Mesothelial cell of epicardium (in vitro differentiated cells): Measurements from ENCODE around the gene LYZL2. TPM values are rescaled to one million over a fixed set of nuclear protein-coding genes. Genes with fewer than 3 reads are reported as not detected.
"Not testable (repeated sequence)": the region's sequence is repeated elsewhere in the genome, so short reads cannot be mapped to it uniquely, and the experiment has no call there.

Source experiments
- DNase-seq, 2 experiments: peaks; one replicate each; pipeline ENCODE4 v3.0.0; 2021; ENCODE audit warnings: low spot score in 2 of 2; ENCODE audit not compliant: unreplicated experiment in 2 of 2
- H3K27ac Mint-ChIP-seq: 2 replicates; pipeline ENCODE4 v1.8.0; 2021; ENCODE audit warnings: mixed read lengths
- H3K27me3 Mint-ChIP-seq: 2 replicates; pipeline ENCODE4 v1.8.0; 2021; ENCODE audit warnings: low read depth, mixed read lengths
- H3K36me3 Mint-ChIP-seq: 2 replicates; pipeline ENCODE4 v1.8.0; 2021; ENCODE audit warnings: mixed read lengths
- H3K4me1 Mint-ChIP-seq: 2 replicates; pipeline ENCODE4 v1.8.0; 2021; ENCODE audit warnings: mixed read lengths
- H3K4me3 Mint-ChIP-seq: 2 replicates; pipeline ENCODE4 v1.8.0; 2021; ENCODE audit warnings: mild to moderate bottlenecking, moderate library complexity, mixed read lengths
- H3K9me3 Mint-ChIP-seq: 2 replicates; pipeline ENCODE4 v1.8.0; 2021; ENCODE audit warnings: mixed read lengths
- total RNA-seq: library from RNA; stranded (reverse); gene quantifications from 3 replicates; pipeline ENCODE4 v1.2.1, GENCODE V29; 2021
- TF ChIP-seq, protein P1 (sequence below): fragments of 200-600 bp; sonication (generic); IDR thresholded peaks from one replicate; pipeline ENCODE4 v1.5.0; 2021; ENCODE audit warnings: antibody characterized with exemption; ENCODE audit not compliant: unreplicated experiment

Gene LYZL2
- total RNA-seq = not detected in 3 replicates

DNA sequence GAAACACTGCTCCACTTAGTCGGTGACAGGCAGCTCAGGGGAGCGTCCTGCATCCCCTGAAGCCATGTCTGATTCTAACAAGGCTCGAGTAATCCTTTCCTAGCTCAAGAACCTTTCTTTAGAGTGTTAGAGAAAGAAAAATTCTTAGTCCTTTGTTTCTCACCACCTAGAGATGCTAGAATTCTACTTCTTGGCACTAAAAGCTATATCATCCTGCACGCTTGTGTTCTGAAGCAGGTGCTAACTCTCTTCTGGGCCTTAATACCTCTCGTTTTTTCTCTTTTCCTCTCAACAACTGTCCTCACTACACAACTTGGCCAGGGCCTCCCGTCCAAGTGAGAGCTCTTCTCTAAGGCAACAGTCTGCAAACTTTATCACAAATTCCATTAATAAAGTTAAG is at the start of gene LYZL2:
Gene LYZL2 (minus strand): TSS at position 101 of the 400 bp plus-strand sequence. CDS start 2,838 bp downstream, outside the sequence.
- DNase-seq = no peak
- H3K4me1 Mint-ChIP-seq = peaks cover 2% of the 10 kb centered on the region
- H3K27ac Mint-ChIP-seq = no peak within 1 kb of the TSS
- H3K27me3 Mint-ChIP-seq = peaks cover under 1% of the 10 kb centered on the region
- H3K4me3 Mint-ChIP-seq = no peak within 1 kb of the TSS
- no peaks in the 10 kb centered on the region for H3K36me3 Mint-ChIP-seq
- TF ChIP-seq, protein P1, sequence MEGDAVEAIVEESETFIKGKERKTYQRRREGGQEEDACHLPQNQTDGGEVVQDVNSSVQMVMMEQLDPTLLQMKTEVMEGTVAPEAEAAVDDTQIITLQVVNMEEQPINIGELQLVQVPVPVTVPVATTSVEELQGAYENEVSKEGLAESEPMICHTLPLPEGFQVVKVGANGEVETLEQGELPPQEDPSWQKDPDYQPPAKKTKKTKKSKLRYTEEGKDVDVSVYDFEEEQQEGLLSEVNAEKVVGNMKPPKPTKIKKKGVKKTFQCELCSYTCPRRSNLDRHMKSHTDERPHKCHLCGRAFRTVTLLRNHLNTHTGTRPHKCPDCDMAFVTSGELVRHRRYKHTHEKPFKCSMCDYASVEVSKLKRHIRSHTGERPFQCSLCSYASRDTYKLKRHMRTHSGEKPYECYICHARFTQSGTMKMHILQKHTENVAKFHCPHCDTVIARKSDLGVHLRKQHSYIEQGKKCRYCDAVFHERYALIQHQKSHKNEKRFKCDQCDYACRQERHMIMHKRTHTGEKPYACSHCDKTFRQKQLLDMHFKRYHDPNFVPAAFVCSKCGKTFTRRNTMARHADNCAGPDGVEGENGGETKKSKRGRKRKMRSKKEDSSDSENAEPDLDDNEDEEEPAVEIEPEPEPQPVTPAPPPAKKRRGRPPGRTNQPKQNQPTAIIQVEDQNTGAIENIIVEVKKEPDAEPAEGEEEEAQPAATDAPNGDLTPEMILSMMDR = no peak
- no peaks in the 10 kb centered on the region for H3K9me3 Mint-ChIP-seq

DNA sequence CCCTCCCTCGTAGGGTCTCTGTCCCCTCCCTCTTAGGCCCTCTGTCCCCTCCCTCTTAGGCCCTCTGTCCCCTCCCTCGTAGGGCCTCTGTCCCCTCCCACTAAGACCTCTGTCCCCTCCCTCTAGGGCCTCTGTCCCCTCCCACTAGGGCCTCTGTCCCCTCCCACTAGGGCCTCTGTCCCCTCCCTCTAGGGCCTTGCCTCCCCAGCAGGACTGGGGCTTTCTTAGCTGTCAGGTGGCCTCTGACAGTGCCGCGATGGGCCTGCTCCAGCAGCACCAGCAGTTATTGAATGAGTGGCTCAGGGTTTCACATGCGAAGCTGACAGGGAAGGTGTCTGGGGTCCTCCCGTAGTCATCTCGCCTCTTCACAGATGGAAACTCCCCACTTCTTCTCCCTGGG is 48.1 kb upstream of the LYZL2 start:
- not testable (repeated sequence) for H3K27ac Mint-ChIP-seq, DNase-seq, H3K4me3 Mint-ChIP-seq, H3K36me3 Mint-ChIP-seq, H3K4me1 Mint-ChIP-seq
- Mint-ChIP-seq H3K27me3 (peaks cover 15% of the 10 kb centered on the region), H3K9me3 (peaks cover 14% of the 10 kb centered on the region)

DNA sequence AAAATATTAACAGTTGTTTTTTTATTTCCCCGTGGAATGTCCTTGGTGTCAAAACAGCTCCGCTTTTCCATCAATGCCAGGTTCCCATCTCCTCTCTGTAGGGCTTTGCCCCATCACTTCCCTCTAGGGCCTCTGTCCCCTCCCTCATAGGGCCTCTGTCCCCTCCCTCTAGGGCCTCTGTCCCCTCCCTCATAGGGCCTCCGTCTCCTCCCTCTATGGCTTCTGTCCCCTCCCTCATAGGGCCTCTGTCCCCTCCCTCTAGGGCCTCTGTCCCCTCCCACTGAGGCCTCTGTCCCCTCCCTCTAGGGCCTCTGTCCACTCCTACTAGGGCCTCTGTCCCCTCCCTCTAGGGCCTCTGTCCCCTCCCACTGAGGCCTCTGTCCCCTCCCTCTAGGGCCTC is 47.6 kb upstream of the LYZL2 start:
- Mint-ChIP-seq H3K9me3 (peaks cover 14% of the 10 kb centered on the region), H3K27me3 (peaks cover 13% of the 10 kb centered on the region)
- H3K27ac Mint-ChIP-seq, H3K4me1 Mint-ChIP-seq, H3K4me3 Mint-ChIP-seq, DNase-seq, H3K36me3 Mint-ChIP-seq: not testable (repeated sequence)

DNA sequence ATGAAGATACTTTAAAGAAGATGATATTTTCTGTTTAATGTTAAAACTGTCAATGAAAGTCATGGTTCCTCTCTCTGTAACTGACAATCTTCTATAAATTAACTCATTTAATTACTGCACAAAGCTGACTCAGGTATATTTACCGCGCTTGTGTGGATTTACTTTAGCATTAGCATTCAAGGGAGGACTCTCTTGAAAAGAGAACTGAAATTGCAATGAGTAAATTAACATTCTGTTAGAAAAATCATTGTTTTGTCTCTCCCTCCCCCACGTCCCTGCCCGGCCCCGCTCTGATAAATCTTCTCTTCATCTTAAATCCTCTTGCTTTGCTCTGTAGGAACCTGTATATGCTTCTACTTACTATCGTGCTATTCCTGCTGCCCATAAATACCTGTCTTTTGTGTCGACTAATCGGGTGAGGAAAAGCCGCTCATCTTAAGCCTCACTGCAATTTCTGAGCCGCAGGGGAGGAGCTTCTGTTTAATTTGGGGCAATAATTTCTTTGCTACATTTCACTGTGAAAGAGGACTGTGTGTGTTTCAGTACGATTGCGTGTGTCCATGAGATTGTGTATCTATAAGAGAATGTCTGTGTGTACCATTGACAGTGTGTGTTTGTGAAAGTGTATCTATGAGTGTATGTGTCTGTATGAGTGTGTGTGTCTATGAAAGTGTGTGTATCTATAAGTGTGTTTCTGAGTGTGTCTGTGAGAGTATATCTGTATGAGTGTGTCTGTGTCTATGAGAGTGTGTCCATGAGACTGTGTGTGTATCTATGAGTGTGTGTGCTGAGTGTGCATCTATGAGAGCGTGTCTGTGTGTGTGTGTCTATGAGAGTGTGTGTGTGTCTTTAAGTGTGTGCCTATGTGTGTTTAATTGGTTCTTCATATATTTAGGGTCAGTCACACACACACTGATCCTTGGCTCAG is 46.5 kb upstream of the LYZL2 start:
- H3K36me3 Mint-ChIP-seq = no peaks in the 10 kb centered on the region
- peaks cover 14% of the 10 kb centered on the region for H3K9me3 Mint-ChIP-seq
- no peak overlapping the region for H3K4me3 Mint-ChIP-seq
- no peak overlapping the region for H3K27ac Mint-ChIP-seq
- no peaks in the 10 kb centered on the region for H3K4me1 Mint-ChIP-seq
- peaks cover 7% of the 10 kb centered on the region for H3K27me3 Mint-ChIP-seq
- TF ChIP-seq, protein P1 = no peak
- DNase-seq = no peak

DNA sequence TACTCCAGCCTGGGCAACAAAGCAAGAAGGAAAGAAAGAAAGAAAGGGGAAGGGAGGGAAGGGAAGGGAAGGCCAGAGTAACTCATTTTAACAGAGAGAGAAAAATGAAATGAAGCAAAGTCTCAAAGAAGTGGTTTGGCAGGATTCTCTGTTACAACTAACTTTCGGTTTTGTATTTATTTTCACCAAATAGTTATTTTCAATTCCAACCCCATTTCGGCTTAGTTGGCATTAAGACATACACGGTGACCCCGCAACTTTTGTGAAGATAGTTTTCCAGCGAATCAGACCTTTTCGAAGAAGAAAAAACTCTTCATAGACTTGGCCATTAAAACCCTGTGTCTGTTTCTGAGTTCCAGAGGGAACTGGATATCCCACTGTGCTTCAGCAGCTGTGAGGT is 45.2 kb upstream of the LYZL2 start:
- Mint-ChIP-seq H3K4me3 (no peak overlapping the region), H3K9me3 (peaks cover 5% of the 10 kb centered on the region), H3K27ac (no peak overlapping the region), H3K36me3 (no peaks in the 10 kb centered on the region), H3K4me1 (no peaks in the 10 kb centered on the region), H3K27me3 (peaks cover under 1% of the 10 kb centered on the region)
- TF ChIP-seq, protein P1 = no peak
- DNase-seq = no peak

DNA sequence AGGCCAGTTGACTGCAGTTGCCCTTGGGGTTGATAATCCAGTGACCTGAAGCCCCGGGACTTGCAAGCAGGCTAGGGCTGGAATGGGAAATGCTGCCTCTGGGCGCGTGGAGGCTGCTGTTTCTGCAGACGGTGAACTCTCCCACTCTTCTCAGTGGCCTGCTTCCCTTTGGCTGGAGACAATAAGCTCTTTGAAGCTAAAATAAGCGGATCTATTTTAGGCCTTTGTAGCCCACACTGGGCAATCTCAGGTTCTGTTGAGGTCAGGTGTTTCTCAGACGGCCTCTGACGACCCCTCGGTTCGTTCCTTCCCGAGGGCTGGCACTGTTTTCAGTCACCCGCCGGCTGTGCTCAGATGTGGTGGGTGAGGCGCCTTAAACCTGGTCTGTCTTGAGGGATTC is 43.7 kb upstream of the LYZL2 start:
- not testable (repeated sequence) for DNase-seq, H3K36me3 Mint-ChIP-seq, H3K27ac Mint-ChIP-seq, H3K9me3 Mint-ChIP-seq, H3K4me1 Mint-ChIP-seq, H3K4me3 Mint-ChIP-seq, H3K27me3 Mint-ChIP-seq

DNA sequence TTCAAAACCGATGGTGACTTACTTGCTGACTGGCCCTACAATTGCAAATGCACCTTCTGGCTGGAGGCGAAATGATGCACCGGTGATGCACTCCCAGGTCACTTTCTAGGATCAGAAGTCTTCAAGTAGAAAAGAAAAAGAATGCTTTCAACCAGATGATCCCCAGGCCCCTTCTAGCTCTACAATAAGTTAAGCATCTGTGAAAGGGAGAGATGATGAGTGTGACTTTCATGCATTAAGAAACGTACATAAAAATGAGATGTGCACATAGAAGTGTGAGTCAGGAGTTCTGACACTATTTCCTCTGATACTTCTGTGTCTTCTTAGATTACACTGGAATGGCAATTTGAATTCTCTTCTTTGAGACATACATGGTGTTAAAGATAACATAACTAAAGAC is 42.8 kb upstream of the LYZL2 start:
- not testable (repeated sequence) for H3K4me3 Mint-ChIP-seq, H3K9me3 Mint-ChIP-seq, H3K27ac Mint-ChIP-seq, DNase-seq, H3K4me1 Mint-ChIP-seq, H3K27me3 Mint-ChIP-seq, H3K36me3 Mint-ChIP-seq
